NCI-H345 treated with DMSO at 0.1 percent for 48 hours (cell line): ENCODE measurements around the gene RERE.

Experiments used
- DNase-seq: peaks from one replicate; lab custom pipeline; 2025; ENCODE audit not compliant: unreplicated experiment; lab: John Stamatoyannopoulos, UW

The RERE gene

DNA sequence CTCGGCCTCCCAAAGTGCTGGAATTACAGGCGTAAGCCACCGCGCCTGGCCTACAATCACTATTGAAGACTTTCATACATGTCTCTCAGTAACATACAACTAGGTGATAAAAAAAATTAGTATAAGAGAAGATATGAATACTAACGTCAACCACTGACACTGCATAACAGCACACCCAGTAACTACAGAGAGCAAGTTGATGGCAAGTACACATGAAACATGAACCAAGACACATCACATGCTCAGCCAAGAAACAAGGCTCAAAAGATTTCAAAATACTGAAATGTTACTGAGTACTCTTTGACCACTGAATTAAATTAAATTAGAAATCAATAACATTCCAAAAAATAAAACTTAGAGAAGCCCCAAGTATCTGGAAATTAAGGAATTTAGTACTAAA is 331.4 kb downstream of the RERE start:
- no peak for DNase-seq

DNA sequence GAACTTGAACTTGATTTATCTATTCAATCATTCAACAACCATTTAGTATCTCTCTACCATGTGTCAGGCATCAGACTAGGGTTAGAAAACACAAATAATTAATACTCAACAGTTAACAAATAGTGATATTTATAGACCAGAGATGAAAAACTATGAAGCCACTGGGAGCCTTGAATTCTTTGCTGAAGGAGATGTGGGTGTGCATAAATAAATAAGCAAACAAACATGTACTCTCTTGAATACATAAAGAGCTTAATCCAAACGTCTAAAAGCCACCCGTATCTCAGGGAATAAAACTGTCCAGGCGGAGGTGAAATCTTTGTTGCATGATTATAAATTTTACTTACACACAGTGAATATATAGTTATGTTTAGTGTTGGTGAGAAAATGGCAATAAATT is 333.9 kb downstream of the RERE start:
- no peak for DNase-seq

DNA sequence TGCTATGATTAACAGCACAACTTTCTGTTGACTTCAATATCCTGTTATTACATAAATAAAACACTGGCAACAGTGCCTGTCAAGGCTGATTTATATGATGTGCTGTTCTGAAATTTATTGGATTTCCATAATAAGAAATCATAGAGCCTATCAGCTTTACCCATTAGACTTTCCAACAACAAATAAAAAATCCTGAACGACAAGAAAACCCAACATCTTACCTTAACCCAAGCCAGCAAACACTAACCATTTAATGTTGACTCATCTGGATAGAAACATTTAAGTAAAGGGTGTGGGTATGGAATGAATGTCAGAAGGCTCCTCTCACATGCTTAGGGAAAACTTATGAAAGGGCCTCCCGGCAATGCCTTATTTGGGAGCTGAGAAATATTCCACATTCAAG is 334.5 kb downstream of the RERE start:
- no peak for DNase-seq

- DNase-seq: no peak
Observed at GRCh38 chr1:8481650-8482380, 335.6 kb downstream of the RERE start.

DNA sequence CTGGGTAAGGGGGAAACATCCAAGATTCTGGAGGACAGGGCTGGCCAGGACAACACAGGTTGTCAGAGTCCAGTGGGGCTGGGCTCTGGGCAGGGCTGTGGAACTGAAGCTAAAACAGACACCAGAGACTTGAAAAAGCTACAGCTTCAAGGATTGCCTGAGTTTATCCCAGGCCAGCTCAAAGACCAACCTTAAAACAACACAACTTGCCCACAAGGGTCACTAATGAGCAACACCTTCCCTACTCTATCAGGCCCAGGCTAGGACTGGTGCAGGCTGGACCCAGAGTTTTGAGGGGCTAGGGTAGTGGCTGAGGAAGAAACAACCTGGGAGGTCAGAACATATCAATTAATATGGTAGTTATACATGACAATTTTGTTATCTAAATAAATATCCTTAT is 338.9 kb downstream of the RERE start:
- DNase-seq: no peak

DNA sequence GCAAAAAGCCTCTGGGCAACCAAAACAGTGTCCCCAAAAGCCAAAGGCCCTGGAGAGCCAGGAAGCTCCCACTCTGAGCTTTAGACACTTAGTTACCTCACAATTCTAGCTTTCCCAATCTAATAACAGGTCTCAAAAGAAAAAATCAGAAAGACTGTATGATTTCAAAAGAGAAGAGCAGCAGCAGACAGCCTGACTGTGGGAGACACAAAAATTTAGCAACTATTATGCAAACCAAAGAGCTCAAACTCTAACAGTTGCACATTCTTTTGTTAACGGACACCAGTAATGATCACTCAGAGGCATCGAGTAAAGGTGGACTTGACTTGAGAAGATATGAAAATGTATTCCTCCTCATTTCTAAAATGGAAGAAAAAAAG is 339.5 kb downstream of the RERE start:
- no peak for DNase-seq

GRCh38 chr1:8477166-8477982 is 340.1 kb downstream of the RERE start:
- DNase-seq: no peak

GRCh38 chr1:8476006-8476405 is 341.4 kb downstream of the RERE start:
- DNase-seq: no peak

- DNase-seq: no peak
Observed at GRCh38 chr1:8474369-8474768, 343.1 kb downstream of the RERE start.

GRCh38 chr1:8473891-8474300 is 343.5 kb downstream of the RERE start:
- DNase-seq: no peak

DNA sequence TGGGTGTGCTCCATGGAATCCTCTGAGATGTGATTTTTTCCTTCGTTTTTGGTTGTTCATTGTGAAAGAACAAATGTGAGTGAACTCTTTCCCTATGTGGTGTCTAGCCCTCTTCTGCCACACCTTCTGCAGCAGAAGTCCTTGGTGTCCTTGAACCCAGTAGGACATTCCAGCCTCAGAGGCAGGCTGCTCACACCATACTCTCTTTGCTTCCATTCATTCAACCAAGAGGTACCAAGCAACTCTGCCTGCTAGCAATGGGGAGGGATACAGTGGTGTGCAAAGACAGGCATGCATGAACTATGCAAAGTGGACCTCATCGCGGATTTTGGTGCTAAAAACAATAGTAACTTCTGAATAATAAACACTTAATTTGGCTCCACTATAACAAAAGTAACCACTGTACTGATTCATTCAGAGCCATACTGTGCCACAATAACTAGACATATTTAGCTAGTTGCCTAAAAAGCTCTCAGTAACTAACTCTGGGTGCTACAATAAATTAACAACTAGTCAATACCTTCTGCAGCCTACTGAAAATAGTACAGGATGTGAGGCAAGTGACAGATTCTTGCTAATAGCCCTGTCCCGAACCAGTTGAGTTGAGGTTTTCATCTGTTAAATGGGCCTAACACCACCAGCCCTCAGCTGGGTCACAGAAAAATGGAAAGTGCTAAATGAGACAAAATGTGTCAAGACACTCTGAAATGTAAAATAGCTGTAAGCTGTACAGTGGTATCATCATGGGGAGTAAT is 344.1 kb downstream of the RERE start:
- DNase-seq: no peak

DNA sequence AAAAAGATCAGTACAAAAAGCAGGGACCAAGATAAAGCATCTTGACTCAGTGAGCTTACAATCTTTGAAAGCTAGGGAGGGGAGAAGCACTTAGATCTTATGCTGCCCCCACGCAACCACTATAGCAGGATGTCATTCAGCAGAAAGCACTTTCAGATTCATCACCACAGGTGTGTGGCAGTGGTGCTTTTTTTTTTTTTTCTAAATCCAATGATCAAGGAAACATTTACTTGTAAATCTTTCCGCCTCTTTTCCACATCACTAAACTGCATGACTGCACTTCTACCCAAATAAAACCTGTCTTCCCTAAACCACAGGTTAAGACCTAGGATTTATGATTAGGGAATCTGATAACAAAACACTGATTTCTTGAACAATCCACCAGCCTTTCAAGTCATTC is 344.8 kb downstream of the RERE start:
- DNase-seq: no peak

DNA sequence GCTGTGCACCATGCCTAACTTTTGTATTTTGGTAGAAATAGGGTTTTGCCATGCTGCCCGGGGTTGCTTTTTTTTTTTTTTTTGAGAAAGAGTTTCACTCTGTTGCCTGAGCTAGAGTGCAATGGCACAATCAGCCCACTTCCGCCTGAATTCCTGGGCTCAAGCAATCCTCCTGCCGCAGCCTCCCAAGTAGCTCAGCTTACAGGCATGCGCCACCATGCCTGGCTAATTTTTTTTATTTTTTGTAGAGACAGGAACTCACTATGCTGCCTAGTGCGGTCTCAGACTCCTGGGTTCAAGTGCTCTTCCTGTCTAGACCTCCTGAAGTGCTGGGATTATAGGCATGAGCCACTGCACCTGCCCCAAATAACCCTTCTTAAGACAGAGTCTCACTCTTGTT is 346.0 kb downstream of the RERE start:
- DNase-seq: no peak

DNA sequence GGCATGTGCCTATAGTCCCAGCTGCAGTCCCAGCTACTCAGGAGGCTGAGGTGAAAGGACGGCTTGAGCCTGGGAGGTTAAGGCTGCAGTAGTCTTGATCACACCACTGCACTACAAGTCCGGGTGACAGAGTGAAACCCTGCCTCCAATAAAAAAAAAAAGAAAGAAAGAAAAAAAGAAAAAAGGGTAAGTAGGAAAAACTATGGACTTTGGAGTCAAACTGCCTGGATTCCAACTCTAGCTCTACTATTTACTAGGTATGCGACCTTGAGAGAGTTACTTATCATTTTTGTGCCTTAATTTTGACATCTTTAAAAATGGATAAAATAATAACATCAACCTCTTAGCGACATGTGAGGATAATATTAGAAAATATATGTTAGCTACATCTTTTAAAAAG is 348.7 kb downstream of the RERE start:
- no peak for DNase-seq

GRCh38 chr1:8467308-8467707 is 350.1 kb downstream of the RERE start:
- DNase-seq: no peak

- no peak for DNase-seq
Observed at GRCh38 chr1:8465692-8466091, 351.7 kb downstream of the RERE start.

DNA sequence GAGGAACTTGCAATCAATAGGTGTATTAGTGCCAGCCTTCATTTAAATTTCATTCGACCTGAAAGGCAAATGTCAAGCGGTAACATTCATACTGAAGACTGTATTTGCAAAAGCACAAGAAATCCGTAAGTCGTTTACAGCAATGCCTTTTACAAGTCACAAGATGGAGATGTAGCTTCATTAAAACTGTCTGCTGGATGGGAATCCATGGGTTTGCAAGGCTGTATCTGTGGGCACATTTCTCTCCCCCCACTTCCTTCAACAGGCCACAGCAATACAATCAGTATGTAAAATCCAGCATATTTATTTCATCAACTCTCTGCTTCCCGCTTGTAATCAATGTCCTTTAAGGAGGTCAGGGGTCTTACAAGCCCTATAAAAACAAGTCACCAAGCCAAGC is 352.4 kb downstream of the RERE start:
- DNase-seq: no peak

- no peak for DNase-seq
Observed at GRCh38 chr1:8464377-8464776, 353.1 kb downstream of the RERE start.

GRCh38 chr1:8463144-8463927 is 354.1 kb downstream of the RERE start:
- no peak for DNase-seq

GRCh38 chr1:8462371-8462892 is 355.0 kb downstream of the RERE start:
- DNase-seq: no peak
